NCI-H2029 treated with DMSO at 0.1 percent for 48 hours (cell line): ENCODE data around the gene CRB2.

Source experiments
- DNase-seq: peaks from one replicate; lab custom pipeline; 2025; lab: John Stamatoyannopoulos, UW

Gene CRB2

GRCh38 chr9:123365287-123365880 is 9.4 kb downstream of the CRB2 start:
- DNase-seq = no peak

- no peak for DNase-seq
Measured at GRCh38 chr9:123365881-123366528, 10.0 kb downstream of the CRB2 start.

GRCh38 chr9:123368023-123368422 is 12.0 kb downstream of the CRB2 start:
- DNase-seq = no peak

- no peak for DNase-seq
Measured at GRCh38 chr9:123368536-123369153, 12.6 kb downstream of the CRB2 start.

GRCh38 chr9:123369296-123369695 is 13.3 kb downstream of the CRB2 start:
- no peak for DNase-seq

GRCh38 chr9:123370108-123370507 is 14.1 kb downstream of the CRB2 start:
- DNase-seq = no peak

GRCh38 chr9:123370526-123371227 is 14.7 kb downstream of the CRB2 start:
- no peak for DNase-seq

GRCh38 chr9:123371228-123371584 is 15.2 kb downstream of the CRB2 start:
- no peak for DNase-seq

- no peak for DNase-seq
Measured at GRCh38 chr9:123371805-123372590, 16.0 kb downstream of the CRB2 start.

GRCh38 chr9:123372766-123373446 is 16.9 kb downstream of the CRB2 start:
- no peak for DNase-seq

- DNase-seq = no peak
Measured at GRCh38 chr9:123373447-123373923, 17.5 kb downstream of the CRB2 start.

GRCh38 chr9:123373946-123374345 is 17.9 kb downstream of the CRB2 start:
- DNase-seq = no peak

- no peak for DNase-seq
Measured at GRCh38 chr9:123375469-123376132, 19.6 kb downstream of the CRB2 start.

GRCh38 chr9:123376218-123377071 is 20.4 kb downstream of the CRB2 start:
- no peak for DNase-seq

- DNase-seq = no peak
Measured at GRCh38 chr9:123377211-123377971, 21.4 kb downstream of the CRB2 start.

- no peak for DNase-seq
Measured at GRCh38 chr9:123378025-123378424, 22.0 kb downstream of the CRB2 start.

GRCh38 chr9:123378956-123379660 is 23.1 kb downstream of the CRB2 start:
- DNase-seq = no peak

- DNase-seq = no peak
Measured at GRCh38 chr9:123380852-123381705, 25.1 kb downstream of the CRB2 start.
